ENCODE measurements around the gene IFRD2. TPM values are rescaled to one million over a fixed set of nuclear protein-coding genes. Genes with fewer than 3 reads are reported as not detected.
A peak's percentile ranks its signal among the peaks of the same experiment; 100 is the strongest.

Gene IFRD2
- total and polyA plus RNA-seq, 2 experiments from 2014 or later: 85.4 to 90.2 TPM

DNA sequence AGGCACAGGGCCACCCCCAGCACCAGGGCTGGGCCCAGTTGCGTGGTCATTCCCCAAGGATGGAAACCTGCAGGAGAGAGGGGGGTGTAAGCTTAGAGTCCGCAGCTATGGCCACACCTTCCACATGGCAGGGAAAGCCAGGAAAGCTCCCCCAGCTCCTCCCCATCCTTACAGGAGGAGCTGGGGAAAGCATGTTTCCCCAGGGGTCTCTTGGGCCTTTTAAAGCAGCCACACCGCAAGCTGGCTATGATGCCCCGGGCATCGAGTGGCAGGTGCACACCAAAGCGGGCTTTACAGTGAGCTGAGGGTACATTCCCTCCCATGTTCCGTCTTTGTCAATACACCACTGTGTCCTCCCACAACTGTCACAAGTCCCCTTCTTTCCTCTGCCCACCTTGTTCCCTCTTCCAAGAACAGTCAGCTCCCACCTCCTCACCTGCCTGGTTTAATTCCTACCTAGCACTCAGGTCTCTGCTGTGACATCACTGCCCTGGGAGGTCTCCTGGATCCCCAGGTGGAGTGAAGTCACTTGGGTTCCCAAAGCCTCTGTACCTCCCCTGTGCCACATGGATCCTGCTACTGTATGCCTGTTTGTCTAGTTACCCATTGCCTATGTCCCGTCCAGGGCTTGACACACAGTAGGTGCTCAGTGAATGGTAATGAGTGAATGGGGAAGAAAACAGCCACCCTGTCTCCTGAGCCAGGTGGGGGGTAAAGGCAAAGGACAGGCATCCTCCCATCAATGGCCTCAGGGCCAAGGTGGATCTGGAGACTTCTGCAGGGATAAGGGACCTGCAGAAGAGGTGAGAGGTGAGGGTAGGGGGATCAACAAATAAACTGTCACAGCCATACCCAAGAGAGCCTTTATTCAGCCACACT lies 3.6 kb upstream of the IFRD2 start:
- in situ Hi-C loops (cut with MboI): no loop called here

DNA sequence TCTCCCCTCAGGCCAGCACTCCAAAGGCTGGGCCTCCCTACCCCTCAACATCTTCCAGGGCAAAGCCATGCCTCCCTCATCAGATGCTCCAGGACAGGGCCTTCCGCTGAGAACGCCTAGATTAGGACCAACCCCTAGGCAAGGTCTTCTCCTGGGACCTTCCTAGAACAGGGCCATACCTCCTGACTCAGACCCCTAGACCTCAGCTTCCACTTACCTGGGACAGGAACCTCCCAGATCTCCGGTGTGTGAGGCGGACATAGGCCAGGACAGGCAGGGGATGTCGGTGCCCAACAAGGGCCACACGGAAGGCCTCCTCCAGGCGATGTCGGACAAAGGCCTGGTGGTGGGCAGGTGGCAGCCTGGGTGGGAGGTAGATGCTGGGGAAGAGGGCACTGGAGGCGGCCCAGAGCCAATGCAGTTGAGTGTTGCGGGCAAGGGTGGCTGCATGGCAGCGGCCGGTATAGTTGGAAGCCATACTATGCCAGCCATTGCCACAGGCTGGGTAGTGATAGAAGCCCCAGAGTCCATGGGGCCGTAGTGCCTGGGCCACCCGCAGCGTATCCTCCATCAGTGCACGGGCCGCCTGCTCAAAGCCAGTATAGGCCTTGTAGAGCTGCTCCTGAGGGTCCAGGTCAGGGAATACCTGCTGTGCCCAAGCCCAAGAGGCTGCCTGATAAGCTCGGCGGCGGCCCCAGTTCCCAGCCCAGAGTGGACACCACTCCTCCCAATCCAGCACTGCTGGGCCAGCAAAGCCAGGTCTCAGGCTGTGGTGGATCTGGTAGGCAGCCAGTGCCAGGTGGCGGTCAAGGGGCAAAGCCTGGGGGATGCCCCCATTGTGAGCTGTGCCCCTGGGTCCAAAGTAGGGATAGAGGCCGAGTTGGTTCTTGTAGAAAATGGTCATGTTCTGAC lies 2.5 kb upstream of the IFRD2 start:
- Histone ChIP-seq H3K79me2 (ENCODE audit: insufficient read depth) (peaks cover 23% of the 10 kb centered on the region), H3K4me3 (no peak overlapping the region), H3K9ac (no peak overlapping the region), H3K27me3 (replicated peaks; ENCODE audit: insufficient read depth) (no peaks in the 10 kb centered on the region), H3K9me2 (ENCODE audit: insufficient read depth) (no peaks in the 10 kb centered on the region), H3K27ac (no peak overlapping the region), H4K20me1 (ENCODE audit: insufficient read depth) (no peaks in the 10 kb centered on the region), H3K9me3 (ENCODE audit: low read depth) (no peaks in the 10 kb centered on the region), H3F3A (ENCODE audit: insufficient read depth) (peaks cover 2% of the 10 kb centered on the region; the same call in 1 of the 2 replicates), H2AFZ (no peak overlapping the region), H3K4me2 (ENCODE audit: unreplicated experiment) (no peak overlapping the region), H3K36me3 (ENCODE audit: low read depth) (no peaks in the 10 kb centered on the region), H3K4me1 (ENCODE audit: insufficient read depth) (peaks cover 6% of the 10 kb centered on the region)
- TF ChIP-seq EZH2 (IDR thresholded peaks at IDR 0.05; ENCODE audit: insufficient read depth, poor library complexity, severe bottlenecking): no peak
- no peak for TF ChIP-seq EZH2phosphoT487 (IDR thresholded peaks at IDR 0.05; ENCODE audit: insufficient read depth, low read depth)
- in situ Hi-C loops (cut with MboI): no loop called here
- 86 to 87% methylated on average over 20 to 22 of the region's 22 CpGs for WGBS, 2 experiments (ENCODE audit: low coverage in 1 of 2, low lambda C conversion rate in 2 of 2, missing lambda C conversion rate in 2 of 2)
- no peak for DNase-seq

More for the DNA sequence above, 3.6 kb upstream of the IFRD2 start:
- Histone ChIP-seq H3K4me2 (ENCODE audit: unreplicated experiment) (no peak overlapping the region), H3K9me2 (ENCODE audit: insufficient read depth) (no peaks in the 10 kb centered on the region), H3K9ac (no peak overlapping the region), H3K36me3 (ENCODE audit: low read depth) (no peaks in the 10 kb centered on the region), H3K27me3 (replicated peaks; ENCODE audit: insufficient read depth) (no peaks in the 10 kb centered on the region), H3K4me3 (no peak overlapping the region), H3K9me3 (ENCODE audit: low read depth) (no peaks in the 10 kb centered on the region), H3F3A (ENCODE audit: insufficient read depth) (peaks cover 11% of the 10 kb centered on the region), H3K27ac (no peak overlapping the region), H2AFZ (no peak overlapping the region), H3K79me2 (ENCODE audit: insufficient read depth) (peaks cover 14% of the 10 kb centered on the region), H4K20me1 (ENCODE audit: insufficient read depth) (no peaks in the 10 kb centered on the region), H3K4me1 (ENCODE audit: insufficient read depth) (peaks cover 16% of the 10 kb centered on the region)
- WGBS, 2 experiments (ENCODE audit: low coverage in 1 of 2, low lambda C conversion rate in 2 of 2, missing lambda C conversion rate in 2 of 2): 72 to 73% methylated on average over 8 of the region's 8 CpGs
- no peak for DNase-seq
- TF ChIP-seq EZH2 (IDR thresholded peaks at IDR 0.05; ENCODE audit: insufficient read depth, poor library complexity, severe bottlenecking) (no peak), EZH2phosphoT487 (IDR thresholded peaks at IDR 0.05; ENCODE audit: insufficient read depth, low read depth) (no peak)

DNA sequence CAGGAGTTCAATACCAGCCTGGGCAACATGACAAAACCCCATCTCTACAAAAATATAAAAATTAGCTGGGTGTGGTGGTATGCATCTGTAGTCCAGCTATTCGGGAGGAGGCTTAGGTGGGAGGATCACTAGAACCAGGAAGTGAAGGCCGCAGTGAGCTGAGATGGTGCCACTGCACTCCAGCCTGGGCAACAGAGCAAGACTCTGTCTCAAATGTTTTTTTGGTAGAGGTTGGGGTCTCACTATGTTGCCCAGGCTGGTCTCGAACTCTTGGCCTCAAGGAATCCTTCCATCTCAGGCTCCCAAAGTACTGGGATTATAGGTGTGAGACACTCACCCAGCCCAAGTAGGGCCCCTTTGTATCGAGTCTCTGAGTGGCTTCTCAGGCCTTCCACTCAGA lies 1.9 kb upstream of the IFRD2 start:
- Histone ChIP-seq H3K27ac (no peak overlapping the region), H3F3A (ENCODE audit: insufficient read depth) (no peaks in the 10 kb centered on the region), H3K4me1 (ENCODE audit: insufficient read depth) (peaks cover 5% of the 10 kb centered on the region), H3K9me2 (ENCODE audit: insufficient read depth) (no peaks in the 10 kb centered on the region), H4K20me1 (ENCODE audit: insufficient read depth) (no peaks in the 10 kb centered on the region), H3K9me3 (ENCODE audit: low read depth) (no peaks in the 10 kb centered on the region), H3K27me3 (replicated peaks; ENCODE audit: insufficient read depth) (no peaks in the 10 kb centered on the region), H3K4me3 (no peak overlapping the region), H3K4me2 (ENCODE audit: unreplicated experiment) (no peak overlapping the region), H3K36me3 (ENCODE audit: low read depth) (no peaks in the 10 kb centered on the region; the same call in 1 of the 2 replicates), H2AFZ (no peak overlapping the region), H3K79me2 (ENCODE audit: insufficient read depth) (peaks cover 28% of the 10 kb centered on the region), H3K9ac (no peak overlapping the region)
- in situ Hi-C loops (cut with MboI): no loop called here
- WGBS, 2 experiments (ENCODE audit: low coverage in 1 of 2, low lambda C conversion rate in 2 of 2, missing lambda C conversion rate in 2 of 2): 80 to 90% methylated on average over 4 of the region's 4 CpGs
- TF ChIP-seq EZH2phosphoT487 (IDR thresholded peaks at IDR 0.05; ENCODE audit: insufficient read depth, low read depth) (no peak), EZH2 (IDR thresholded peaks at IDR 0.05; ENCODE audit: insufficient read depth, poor library complexity, severe bottlenecking) (no peak)
- DNase-seq: no peak

DNA sequence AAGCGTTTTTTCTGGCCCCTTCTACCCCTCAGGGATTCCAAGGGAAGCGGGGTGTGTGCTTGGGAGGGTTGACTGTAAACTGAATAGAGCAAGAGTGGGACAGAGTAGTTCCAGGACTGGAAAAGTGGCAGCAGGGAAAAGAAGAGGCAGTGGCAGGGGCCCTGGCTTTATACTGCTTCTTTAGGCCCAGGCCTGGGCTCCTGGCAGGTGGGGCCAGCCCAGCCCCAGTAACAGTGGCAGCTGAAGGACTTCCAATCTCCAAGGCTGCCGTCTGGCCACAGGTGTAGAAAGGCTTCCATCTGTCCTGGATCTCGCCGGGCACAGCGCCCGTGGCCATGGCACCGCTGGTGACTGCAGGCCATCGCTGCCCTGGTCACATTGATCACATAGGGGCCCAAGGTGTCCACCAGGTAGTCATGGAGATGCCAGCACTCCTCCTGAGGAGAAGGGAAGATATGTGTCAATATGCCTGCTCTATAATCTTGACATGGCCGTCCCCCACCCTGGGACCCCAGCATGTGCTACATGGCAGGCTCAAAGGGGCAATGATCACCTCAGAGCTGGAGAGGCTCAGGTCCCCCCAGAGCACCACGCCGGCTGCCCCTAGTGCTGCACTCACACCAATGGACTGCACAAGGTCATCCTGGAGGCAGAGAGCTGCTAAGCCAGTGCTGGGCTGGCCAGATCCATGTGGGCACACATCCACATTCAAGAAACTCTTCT lies 1.0 kb upstream of the IFRD2 start:
- peak overlapping the region; percentile 83 for H3K4me2 ChIP-seq (ENCODE audit: unreplicated experiment)
- no peaks in the 10 kb centered on the region for H3K27me3 ChIP-seq (replicated peaks; ENCODE audit: insufficient read depth)
- peak overlapping the region; percentile 63; the same call in 1 of the 2 replicates for H3K4me3 ChIP-seq
- WGBS, 2 experiments (ENCODE audit: low coverage in 1 of 2, low lambda C conversion rate in 2 of 2, missing lambda C conversion rate in 2 of 2): 44 to 70% methylated on average over 8 to 12 of the region's 12 CpGs
- no peaks in the 10 kb centered on the region for H3K9me3 ChIP-seq (ENCODE audit: low read depth)
- H3K36me3 ChIP-seq (ENCODE audit: low read depth): no peaks in the 10 kb centered on the region; the same call in 1 of the 2 replicates
- no peaks in the 10 kb centered on the region for H3K9me2 ChIP-seq (ENCODE audit: insufficient read depth)
- H3K4me1 ChIP-seq (ENCODE audit: insufficient read depth): peaks cover 5% of the 10 kb centered on the region
- peak overlapping the region; percentile 66 for H3K9ac ChIP-seq
- in situ Hi-C loops (cut with MboI): no loop called here
- TF ChIP-seq EZH2 (IDR thresholded peaks at IDR 0.05; ENCODE audit: insufficient read depth, poor library complexity, severe bottlenecking): no peak
- TF ChIP-seq EZH2phosphoT487 (IDR thresholded peaks at IDR 0.05; ENCODE audit: insufficient read depth, low read depth): no peak
- H2AFZ ChIP-seq: peak overlapping the region; percentile 82
- H3K79me2 ChIP-seq (ENCODE audit: insufficient read depth): peaks cover 28% of the 10 kb centered on the region
- DNase-seq: no peak
- peak overlapping the region; percentile 63 for H3K27ac ChIP-seq
- H4K20me1 ChIP-seq (ENCODE audit: insufficient read depth): no peaks in the 10 kb centered on the region
- no peaks in the 10 kb centered on the region for H3F3A ChIP-seq (ENCODE audit: insufficient read depth)
